AG08396 (cell line): ENCODE results near the gene UGT1A4.

Experiments used
- DNase-seq: peaks from one replicate; pipeline ENCODE4 v3.0.0; 2012; ENCODE audit warnings: low spot score, mixed read lengths

Gene UGT1A4

DNA sequence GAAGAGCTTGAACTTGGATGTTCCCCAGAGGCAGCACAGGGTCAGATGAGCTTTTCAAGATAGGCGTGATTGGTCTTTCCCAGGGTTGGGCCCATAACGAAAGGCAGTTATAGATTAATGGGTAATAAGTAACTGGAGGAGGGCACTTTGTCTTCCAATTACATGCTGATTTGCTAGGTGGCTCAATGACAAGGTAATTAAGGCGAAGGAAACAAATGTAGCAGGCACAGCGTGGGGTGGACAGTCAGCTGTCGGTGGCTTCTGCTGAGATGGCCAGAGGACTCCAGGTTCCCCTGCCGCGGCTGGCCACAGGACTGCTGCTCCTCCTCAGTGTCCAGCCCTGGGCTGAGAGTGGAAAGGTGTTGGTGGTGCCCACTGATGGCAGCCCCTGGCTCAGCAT is at the start of gene UGT1A4:
Gene UGT1A4, plus strand, starts transcription at position 185 of the 400 bp plus-strand sequence. Its CDS starts 85 bp downstream, at position 270.
- no peak for DNase-seq

DNA sequence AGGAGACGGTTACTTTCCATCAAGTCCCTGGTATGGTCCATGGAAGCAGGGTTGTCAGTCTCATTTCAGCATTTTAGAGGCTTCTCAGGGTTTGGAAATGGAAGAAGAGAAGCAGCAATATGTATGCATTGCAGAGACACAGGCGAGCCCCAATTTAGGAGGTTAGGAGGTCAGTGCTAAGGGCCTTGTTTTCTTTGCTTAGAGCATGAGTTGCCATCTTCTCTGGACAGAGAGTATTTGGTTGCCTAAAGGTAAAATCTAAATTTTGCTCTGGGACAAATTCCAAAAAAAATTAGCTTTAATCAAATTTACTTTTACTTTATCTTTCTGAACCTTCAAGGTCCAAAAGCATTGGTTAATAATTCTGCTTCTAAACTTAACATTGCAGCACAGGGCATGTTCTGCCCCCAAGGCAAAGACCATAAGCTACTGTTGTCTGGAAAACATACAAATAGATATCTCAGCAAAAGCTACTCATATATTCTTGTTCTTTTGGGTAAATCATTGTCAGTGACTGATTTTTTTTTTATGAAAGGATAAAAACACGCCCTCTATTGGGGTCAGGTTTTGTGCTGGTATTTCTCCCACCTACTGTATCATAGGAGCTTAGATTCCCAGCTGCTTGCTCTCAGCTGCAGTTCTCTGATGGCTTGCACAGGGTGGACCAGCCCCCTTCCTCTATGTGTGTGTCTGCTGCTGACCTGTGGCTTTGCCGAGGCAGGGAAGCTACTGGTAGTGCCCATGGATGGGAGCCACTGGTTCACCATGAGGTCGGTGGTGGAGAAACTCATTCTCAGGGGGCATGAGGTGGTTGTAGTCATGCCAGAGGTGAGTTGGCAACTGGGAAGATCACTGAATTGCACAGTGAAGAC is 47.0 kb upstream of the UGT1A4 start, which contains the start of gene UGT1A9:
Gene UGT1A9, plus strand, starts transcription at position 609 of the 872 bp plus-strand sequence. Its CDS starts 37 bp downstream, at position 646.
- no peak for DNase-seq

DNA sequence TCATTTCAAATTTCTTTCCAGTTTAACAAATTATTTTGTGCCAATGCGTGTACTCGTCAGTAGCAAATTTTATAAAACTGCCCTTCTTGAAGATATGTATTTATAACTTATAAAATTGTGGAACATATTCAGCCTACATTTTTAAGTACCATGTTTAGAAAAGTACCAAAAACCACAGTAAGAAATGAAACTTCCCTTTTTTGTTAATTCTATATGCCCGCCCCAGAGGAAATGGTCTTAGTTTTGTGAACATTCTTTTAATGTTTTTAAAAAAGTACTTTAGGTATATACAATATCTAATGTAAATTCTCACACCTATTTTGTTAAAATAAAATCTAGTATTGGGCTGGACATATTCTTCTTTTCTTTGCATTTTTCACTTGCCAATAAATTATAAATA is 45.6 kb upstream of the UGT1A4 start:
- DNase-seq = no peak

DNA sequence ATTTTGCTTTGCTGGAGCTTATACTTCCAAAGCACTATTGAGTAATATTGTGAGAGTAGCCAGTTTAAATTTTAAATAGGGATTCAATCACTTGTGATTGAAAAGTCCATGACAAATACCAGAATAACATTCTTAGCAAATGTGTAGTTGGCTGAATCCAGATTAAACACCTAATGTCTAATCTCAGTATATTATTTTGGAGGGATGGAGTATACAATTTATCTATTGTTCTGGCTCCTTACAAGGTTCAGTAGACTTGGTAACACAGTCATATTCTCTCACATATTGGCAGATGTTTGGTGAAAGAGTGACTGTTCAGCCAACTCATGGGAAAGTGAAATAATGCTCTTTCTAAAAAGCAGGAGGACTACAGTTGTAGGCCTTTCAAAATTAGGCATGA is 44.6 kb upstream of the UGT1A4 start:
- DNase-seq = no peak

DNA sequence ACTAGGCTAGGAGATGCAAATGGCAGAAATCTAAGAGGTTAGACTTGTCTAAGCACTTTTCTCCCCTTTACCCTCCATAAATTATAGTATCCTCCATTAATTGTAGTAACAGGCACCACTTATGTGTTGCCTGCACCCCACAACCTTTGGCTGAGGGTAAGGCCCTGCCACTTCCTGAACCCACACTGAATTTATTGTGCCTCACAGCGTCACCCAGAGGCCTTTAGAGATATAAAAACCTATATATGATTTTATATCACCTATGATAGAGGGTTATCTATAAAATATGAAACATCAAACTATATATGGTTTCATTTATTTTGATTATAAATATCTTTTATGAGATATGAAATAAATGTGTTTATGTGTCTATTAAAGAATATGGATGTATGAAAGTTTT is 44.2 kb upstream of the UGT1A4 start:
- DNase-seq = no peak

DNA sequence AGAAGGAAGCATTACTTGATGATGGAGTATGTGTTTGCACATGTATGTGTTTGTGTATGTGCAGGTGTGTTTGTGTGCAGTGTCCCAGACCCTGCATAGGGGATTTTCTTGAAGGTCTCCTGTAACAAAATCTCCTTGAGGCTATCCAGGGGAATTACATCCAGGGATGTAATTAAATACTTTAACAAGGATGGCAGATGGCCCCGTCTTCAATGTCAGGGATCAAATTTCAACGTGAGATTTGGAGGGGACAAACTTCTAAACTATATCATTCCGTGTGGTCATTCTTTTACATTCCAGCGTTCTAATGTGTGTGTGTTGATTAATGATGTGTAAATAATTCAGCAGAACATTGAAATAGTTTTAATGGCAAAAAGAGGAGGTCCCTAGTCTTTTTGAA is 43.5 kb upstream of the UGT1A4 start:
- no peak for DNase-seq

DNA sequence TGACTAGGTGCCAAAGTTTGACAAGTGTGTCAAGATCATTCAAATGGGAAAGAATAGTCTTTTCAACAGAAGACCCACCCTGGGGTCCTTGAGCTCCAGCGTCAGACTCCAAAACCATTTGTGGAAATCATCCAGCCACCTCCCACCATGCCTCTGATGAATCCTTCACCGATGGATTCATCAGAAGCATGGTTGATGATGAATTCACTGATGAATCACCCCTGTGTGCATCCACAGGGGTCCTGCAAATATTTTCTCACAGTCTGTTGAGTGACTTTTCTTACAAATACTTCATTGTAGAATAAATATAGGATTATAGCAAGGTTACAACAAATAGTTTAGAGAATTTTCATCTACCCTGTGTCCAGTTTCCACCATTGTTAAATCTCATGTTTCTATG is 42.5 kb upstream of the UGT1A4 start:
- no peak for DNase-seq

DNA sequence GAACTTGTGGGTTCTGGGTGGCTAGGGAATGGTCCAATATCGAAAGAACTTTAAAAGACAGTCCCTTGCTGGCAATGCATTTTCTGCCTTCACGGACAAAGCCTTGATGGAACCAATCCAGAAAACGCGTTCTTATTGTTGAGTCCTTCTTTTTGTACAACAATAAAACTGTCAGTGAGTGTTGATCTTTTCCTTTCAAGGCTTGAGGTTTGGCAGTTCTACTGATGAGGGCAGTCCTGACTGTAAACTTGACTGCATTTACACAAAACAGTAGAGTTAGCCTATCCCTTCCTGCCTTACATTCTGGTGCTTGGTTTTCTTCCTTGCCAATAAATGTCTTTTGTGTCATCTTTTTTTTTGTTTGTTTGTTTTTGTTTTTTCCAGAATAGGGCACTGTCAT is 39.3 kb upstream of the UGT1A4 start:
- no peak for DNase-seq

DNA sequence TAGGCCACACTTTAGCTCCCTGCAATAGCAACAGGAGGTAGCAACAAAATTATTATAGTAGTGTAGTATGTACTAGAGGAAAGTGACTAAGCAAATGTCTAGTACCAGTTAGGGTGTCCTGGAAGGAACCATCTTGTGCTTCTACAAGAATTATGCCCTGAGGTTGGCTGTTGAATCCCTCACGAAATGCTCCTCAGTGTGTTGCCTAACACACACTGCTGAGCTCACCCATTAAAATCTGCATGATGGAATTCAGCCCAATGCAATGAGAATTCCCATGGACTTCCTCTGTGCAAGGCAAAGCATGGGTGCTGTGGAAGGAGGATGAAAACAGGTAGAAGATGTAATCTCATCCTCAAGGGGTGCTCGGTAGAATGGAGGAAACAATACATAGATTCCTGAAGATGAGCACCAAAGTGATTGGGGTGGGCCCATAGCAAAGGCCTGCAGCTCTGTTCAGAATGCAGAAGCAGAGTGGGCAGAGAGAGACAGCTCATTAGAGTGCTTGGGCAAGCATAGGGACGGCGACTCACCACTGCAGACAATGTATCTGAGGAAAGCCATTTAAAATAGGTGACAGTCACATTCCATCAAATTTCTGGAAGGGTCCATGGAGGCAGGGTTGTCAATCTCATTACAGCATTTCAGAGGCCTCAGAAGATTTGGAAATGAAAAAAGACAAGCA is 38.0 kb upstream of the UGT1A4 start:
- no peak for DNase-seq

DNA sequence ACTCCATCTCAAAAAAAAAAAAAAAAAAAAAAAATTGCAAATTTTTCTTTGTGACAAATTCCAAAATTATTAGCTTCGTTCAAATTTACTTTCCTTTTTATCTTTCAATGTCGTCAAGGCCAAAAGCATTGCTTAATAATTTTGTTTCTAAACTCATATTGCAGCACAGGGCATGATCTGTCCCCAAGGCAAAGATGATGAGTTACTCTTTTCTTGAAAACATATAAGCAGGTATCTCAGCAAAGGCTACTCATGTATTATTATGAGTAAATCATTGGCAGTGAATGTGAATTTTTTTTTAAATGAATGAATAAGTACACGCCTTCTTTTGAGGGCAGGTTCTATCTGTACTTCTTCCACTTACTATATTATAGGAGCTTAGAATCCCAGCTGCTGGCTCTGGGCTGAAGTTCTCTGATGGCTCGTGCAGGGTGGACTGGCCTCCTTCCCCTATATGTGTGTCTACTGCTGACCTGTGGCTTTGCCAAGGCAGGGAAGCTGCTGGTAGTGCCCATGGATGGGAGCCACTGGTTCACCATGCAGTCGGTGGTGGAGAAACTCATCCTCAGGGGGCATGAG is 36.9 kb upstream of the UGT1A4 start, which contains the start of gene UGT1A7:
Gene UGT1A7, plus strand, starts transcription at position 381 of the 579 bp plus-strand sequence. Its CDS starts 37 bp downstream, at position 418.
- DNase-seq = no peak

DNA sequence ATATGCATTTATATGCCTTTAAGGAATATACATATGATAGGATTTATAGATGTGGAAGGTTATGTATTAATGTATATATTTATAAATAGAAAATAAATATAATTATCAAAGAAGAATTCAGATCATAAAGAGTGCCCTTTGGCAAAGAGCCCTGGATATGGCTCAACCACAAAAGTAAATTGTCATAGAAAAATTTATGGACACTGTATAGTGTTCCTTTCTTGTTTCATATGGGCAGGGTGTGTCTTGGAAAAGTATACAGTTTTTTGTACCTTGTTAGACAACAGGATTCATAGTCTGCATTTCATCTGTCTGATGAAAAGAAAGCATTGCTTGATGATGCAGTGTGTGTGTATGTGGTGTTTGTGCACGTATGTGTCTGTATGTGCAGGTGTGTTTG is 33.9 kb upstream of the UGT1A4 start:
- DNase-seq = no peak

DNA sequence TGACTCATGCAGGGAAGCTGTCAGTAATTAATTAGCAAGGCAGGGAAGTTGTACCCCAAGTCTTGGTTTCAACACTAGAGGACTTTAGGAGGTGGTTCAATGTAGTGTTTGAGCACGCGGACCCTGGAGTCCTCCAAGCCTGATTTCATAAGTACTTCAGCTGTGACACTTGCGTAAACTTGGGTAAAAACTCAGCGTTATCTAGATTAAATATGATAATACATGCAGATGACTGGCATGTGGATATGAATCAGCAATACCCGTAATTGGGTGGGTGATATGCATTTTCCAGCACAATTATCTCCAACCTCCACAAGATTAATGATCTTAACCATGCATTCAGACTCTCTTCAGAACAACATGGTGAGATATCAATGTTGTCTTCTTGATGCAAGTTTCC is 31.6 kb upstream of the UGT1A4 start:
- no peak for DNase-seq

DNA sequence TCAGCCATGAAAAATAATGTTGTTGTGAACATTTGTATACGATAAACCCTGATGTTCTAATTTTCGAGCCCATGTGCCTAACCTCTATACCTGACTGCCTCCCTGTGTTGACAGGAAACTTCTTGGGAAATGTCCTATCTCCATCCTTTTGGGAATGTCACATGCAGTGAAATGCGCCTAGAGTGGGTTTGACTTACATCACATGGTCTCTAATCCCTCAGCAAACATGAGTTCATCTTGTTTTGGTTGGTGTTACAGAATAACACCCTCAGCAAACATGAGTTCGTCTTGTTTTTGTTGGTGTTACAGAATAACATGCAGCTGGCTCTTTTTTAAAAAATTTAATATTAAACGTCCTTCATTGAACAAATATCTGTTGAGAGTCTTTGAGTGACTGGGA is 30.2 kb upstream of the UGT1A4 start:
- no peak for DNase-seq

DNA sequence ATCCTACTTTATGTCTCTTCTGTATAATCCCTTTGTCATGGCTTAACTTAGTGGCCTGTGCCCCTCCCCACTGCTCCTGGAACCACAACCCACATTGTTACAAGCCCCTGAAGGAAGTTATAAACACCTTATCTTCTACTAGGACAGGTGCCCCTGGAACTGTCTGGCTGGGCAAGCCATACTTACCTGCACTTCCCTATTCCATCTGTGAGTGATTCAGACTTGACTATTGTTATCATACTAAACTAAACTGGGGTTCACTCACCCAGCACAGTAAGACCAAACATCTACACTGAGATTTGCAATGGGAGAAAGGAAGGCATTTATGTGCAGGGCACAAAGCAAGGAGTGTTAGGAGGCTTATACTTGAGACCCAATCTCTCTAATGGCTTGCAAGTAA is 29.5 kb upstream of the UGT1A4 start:
- no peak for DNase-seq

DNA sequence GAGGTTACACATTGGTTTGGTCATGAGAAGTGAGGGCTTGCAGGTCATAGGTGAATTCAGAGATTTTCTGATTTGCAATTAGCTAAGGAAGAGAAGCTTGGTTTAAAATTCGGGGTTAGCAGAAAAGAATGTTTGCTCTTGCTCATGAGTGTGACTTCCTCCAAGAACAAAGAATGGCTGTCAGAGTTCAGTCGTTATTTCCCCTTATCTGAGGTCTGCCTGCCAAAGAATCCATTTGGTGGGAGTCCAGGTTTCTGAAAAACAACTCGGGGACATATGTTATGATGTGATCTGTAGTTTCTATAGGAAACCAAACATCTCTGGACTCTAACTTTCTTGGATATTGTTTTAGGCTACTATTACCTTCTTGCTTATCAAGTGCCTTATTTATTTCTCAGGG is 29.0 kb upstream of the UGT1A4 start:
- DNase-seq = no peak

DNA sequence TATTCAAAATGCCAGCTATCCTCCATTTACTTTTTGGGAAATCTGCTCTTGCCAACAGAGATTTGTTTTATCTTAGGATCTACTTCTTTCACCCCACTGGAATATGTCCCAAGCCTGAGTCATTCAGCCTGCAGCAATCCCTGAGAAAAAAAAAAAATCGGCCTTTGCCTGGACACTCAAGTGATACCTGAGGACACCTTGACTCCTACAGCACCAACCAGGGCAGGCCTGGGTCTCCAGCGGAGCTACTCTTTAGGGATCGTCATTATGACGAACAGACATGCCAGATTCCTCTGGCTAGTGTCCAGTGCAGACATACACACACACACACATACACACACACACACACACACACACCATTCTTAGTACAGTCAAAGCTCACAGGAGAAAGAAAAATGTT is 28.1 kb upstream of the UGT1A4 start:
- DNase-seq = no peak

DNA sequence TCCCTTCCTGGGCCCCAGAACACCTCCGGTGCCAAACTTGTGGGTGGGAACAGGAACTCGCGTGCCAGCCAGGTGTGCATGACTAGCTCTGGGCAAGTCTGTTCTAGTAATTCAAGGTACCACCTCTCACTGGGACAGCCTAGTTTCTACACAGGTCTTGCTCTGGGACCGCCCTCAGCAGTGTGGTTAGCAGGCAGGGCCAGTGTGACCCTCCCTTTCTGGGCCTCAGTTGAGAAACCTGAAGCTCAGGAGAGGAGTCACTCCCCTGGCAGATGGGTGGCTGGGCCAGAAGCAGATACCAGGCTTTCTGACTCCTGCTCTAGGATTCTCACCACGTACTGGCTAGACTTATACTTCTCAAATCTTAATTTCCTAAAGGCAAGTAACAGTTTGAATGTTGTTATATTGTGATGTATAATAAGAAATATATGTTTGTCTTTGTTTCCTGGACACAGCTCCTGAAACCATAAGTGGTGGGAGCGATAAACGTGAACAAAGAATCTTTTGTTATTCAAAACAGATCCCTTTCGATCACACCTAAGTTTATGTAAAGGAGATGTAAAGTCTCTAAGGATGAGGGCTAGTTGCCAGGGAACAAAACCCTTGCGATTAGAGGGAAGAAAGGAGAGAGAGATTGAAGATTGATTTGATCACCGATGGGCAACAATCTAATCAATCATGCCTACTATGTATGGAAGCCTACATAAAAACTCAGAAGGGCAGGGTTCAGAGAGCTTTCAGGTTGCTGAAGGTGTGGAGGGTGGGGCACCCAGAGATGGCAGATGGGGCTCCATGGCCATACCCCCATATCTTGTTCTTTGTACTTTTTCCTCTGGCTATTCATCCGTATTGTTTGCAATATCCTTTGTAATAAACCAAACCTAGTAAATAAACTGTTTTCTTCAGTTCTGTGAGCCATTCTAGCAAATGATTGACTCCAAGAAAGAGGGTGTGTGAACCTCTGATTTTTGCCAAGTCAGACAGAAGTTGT is 26.8 kb upstream of the UGT1A4 start:
- no peak for DNase-seq

DNA sequence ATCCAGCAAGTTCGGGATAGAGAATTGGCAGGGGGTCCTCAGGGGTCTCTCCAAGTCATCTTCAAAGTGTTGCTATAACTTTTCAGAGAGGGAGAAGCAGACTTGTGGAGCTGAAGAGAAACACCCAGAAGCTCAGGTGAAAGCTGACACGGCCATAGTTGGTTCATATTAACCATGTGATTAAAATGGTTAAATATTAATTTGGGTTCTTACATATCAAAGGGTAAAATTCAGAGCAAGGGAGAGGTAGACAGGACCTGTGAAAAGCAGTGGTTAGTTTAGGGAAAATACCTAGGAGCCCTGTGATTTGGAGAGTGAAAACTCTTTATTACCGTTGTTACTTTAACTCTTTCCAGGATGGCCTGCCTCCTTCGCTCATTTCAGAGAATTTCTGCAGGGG is 25.9 kb upstream of the UGT1A4 start, which contains the start of gene UGT1A6:
Gene UGT1A6, plus strand, starts transcription at position 243 of the 400 bp plus-strand sequence. Its CDS starts 115 bp downstream, at position 358.
- no peak for DNase-seq

DNA sequence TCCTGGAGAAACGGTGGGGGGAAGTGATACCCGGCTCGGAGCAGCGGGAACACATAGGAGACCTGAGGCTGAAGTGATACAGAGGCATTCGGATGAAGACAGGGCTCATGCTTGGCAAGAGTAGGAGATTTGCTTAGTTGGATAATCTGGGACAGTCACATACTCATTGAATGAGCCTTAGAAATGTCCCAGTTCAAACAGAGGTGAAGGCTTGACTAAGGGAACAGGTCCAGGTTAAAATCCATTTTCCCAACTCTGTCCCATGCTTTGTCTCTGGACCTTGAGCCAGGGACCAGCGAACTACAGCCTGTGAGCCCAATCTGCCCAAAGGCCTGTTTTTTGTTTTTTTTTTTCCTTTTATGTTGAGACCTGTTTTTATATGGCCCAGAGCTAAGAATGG is 24.6 kb upstream of the UGT1A4 start:
- DNase-seq = no peak

DNA sequence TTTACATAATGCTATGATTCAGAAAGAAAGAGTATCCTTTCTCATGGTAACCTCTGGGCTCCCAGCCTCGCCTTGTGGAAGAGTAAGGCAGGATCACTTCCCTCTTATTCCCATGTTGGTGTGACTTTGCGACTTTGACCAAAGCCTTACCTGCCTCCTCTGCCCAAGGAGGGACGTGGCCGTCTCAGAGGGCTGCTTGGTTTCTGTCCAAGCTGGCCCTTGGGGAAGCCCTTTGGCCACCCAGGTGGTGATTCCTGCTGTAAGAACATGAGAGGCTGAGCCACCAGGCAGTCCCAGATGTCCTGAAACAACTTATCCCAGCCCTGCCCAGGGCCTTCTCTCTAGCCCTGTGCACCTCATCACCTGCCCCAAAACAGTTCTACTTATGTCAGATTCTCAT is 19.8 kb upstream of the UGT1A4 start:
- DNase-seq = no peak

DNA sequence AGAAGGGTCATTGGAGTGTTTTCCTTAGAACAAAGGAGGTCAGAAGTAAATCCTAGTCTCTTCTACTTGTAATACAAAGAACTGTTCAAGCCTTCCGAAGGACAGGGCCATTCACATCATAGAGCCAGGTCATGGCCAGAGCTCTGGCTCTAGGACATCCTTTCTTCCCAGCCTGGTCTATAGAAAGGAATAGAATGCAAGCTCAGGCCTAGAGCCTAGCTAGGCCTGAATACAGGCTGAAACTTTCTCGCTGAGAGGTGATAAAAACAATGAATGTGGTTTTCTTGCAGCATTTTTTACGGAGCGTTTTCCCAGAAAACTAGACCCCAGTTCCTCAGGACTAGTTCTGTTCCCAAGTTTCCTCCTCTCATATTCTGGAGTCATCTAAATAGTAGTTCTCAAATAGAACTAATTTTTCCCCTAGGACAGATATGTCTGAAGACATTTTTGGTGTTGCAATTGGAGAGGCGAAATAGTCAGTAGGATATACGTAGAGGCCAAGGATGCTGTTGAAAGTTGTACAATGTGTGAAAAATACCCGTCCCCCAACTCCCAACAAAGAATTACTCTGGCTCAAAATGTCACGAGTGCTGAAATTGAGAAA is 19.0 kb upstream of the UGT1A4 start:
- DNase-seq = no peak
